ENCODE results near the gene TEKT2.

TEKT2 gene

DNA sequence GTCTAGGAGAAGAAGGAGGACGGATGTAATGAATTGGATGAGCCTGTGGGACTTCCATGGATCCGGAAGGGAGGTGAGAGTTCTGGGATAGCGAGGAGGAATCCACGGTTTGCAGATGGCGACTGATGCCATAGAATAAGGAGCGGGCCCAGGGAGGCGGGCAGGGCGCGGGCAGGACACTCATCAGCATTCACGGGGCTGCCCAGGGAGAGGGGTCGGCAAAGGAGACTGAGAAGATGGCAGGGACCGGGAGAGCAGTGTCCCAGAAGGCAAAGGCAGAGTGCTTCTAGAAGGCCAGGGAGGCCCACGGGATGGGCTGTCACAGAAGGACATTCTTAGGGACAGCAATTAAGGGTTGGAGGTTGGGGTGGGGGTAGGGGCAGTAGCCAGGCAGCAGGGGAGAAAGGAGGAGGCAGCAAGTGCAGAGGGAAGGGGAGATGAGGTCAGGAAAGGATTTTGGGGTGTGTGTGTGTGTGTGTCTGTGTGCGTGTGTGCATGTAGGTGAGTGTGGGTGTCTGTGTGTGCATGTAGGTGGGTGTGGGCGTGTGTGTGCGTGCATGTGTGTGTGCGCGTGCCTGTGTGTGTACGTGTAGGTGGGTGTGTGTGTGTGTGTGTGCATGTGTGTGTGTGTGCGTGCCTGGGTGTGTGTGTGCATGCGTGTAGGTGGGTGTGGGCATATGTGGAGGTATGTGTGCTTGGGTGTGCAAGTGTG lies 42.3 kb downstream of the TEKT2 start (continued):
- TF ChIP-seq, protein P1, sequence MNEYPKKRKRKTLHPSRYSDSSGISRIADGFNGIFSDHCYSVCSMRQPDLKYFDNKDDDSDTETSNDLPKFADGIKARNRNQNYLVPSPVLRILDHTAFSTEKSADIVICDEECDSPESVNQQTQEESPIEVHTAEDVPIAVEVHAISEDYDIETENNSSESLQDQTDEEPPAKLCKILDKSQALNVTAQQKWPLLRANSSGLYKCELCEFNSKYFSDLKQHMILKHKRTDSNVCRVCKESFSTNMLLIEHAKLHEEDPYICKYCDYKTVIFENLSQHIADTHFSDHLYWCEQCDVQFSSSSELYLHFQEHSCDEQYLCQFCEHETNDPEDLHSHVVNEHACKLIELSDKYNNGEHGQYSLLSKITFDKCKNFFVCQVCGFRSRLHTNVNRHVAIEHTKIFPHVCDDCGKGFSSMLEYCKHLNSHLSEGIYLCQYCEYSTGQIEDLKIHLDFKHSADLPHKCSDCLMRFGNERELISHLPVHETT (tag by site-specific recombination; IDR thresholded peaks at IDR 0.05), result no peak
- TF ChIP-seq, protein P2, sequence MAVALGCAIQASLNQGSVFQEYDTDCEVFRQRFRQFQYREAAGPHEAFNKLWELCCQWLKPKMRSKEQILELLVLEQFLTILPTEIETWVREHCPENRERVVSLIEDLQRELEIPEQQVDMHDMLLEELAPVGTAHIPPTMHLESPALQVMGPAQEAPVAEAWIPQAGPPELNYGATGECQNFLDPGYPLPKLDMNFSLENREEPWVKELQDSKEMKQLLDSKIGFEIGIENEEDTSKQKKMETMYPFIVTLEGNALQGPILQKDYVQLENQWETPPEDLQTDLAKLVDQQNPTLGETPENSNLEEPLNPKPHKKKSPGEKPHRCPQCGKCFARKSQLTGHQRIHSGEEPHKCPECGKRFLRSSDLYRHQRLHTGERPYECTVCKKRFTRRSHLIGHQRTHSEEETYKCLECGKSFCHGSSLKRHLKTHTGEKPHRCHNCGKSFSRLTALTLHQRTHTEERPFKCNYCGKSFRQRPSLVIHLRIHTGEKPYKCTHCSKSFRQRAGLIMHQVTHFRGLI (tag by site-specific recombination; IDR thresholded peaks at IDR 0.05), result no peak
- TF ChIP-seq, protein P3, sequence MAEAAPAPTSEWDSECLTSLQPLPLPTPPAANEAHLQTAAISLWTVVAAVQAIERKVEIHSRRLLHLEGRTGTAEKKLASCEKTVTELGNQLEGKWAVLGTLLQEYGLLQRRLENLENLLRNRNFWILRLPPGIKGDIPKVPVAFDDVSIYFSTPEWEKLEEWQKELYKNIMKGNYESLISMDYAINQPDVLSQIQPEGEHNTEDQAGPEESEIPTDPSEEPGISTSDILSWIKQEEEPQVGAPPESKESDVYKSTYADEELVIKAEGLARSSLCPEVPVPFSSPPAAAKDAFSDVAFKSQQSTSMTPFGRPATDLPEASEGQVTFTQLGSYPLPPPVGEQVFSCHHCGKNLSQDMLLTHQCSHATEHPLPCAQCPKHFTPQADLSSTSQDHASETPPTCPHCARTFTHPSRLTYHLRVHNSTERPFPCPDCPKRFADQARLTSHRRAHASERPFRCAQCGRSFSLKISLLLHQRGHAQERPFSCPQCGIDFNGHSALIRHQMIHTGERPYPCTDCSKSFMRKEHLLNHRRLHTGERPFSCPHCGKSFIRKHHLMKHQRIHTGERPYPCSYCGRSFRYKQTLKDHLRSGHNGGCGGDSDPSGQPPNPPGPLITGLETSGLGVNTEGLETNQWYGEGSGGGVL (tag by site-specific recombination; IDR thresholded peaks at IDR 0.05), result peak; percentile 39
- TF ChIP-seq ZNF266 (tag by site-specific recombination; IDR thresholded peaks at IDR 0.05; ENCODE audit: low read depth) (peak; percentile 33; the same call in 1 of the 2 replicates), KLF9 (tag by site-specific recombination; IDR thresholded peaks at IDR 0.05; ENCODE audit: low read depth) (peak; percentile 66; the same call in 1 of the 2 replicates), ZNF202 (tag by site-specific recombination; IDR thresholded peaks at IDR 0.05; ENCODE audit: borderline replicate concordance) (no peak), ZNF514 (tag by site-specific recombination; IDR thresholded peaks at IDR 0.05) (no peak), RBAK (tag by site-specific recombination; IDR thresholded peaks at IDR 0.05) (no peak), KLF7 (tag by site-specific recombination; IDR thresholded peaks at IDR 0.05; ENCODE audit: borderline replicate concordance) (no peak), ZNF488 (tag by site-specific recombination; IDR thresholded peaks at IDR 0.05) (0 out of 2 replicates have a peak, but pooled peaks have one; percentile 36), ZNF354C (tag by site-specific recombination; IDR thresholded peaks at IDR 0.05; ENCODE audit: borderline replicate concordance, low read depth) (no peak), YY1 (tag by site-specific recombination; IDR thresholded peaks at IDR 0.05) (no peak), ZNF707 (tag by site-specific recombination; IDR thresholded peaks at IDR 0.05) (no peak), BCL11A (tag by site-specific recombination; IDR thresholded peaks at IDR 0.05; ENCODE audit: low read depth) (no peak), ZBTB21 (tag by site-specific recombination; IDR thresholded peaks at IDR 0.05) (0 out of 2 replicates have a peak, but pooled peaks have one; percentile 12), ZSCAN4 (tag by site-specific recombination; IDR thresholded peaks at IDR 0.05) (peak; percentile 99), ZNF366 (tag by site-specific recombination; conservative IDR thresholded peaks at IDR 0.05) (no peak), GLIS1 (tag by site-specific recombination; IDR thresholded peaks at IDR 0.05) (no peak), ZNF138 (tag by site-specific recombination; IDR thresholded peaks at IDR 0.05; ENCODE audit: borderline replicate concordance) (no peak), YY2 (tag by site-specific recombination; IDR thresholded peaks at IDR 0.05) (peak; percentile 48), ZNF704 (tag by site-specific recombination; IDR thresholded peaks at IDR 0.05) (no peak), ZNF223 (tag by site-specific recombination; IDR thresholded peaks at IDR 0.05) (no peak), ZNF600 (tag by site-specific recombination; IDR thresholded peaks at IDR 0.05) (no peak), ZNF580 (tag by site-specific recombination; IDR thresholded peaks at IDR 0.05) (no peak), ZNF433 (tag by site-specific recombination; IDR thresholded peaks at IDR 0.05; ENCODE audit: low read depth) (no peak)

All from HEK293 (cell line).